Anterior cingulate cortex (tissue), 58 donors: ENCODE results near the gene WDR44.
A peak's percentile ranks its signal among the peaks of the same experiment; 100 is the strongest.
"Not testable (repeated sequence)": the region's sequence is repeated elsewhere in the genome, so short reads cannot be mapped to it uniquely, and the experiment has no call there.

Experiments
- DNase-seq, 58 donors: peaks; one replicate each; lab custom pipeline; 2025; lab: John Stamatoyannopoulos, UW

Gene WDR44

DNA sequence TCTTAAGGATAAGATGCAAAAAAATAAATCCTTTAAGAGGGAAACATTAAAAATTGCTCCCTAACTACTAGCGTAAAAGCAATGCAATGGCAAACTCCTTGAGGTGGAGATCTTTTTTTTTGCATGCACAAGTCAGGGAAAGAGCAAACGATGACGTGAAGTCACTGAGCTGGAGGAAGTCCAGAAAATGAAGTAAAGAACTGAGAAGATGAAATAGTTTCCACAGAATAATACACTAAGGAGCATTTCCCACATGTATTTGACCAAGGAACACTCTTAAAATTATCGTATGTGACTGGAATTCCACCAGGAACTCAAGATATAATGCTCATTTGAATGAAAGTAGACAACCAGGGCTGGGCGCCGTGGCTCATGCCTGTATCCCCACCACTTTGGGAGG, 128.7 kb downstream of the WDR44 start:
- no peak for DNase-seq

GRCh38 chrX:118475903-118476302, 130.0 kb downstream of the WDR44 start:
- DNase-seq, result no peak

GRCh38 chrX:118480172-118480571, 134.3 kb downstream of the WDR44 start:
- DNase-seq, result no peak

GRCh38 chrX:118482384-118482783, 136.5 kb downstream of the WDR44 start:
- DNase-seq, result not testable (repeated sequence)

DNA sequence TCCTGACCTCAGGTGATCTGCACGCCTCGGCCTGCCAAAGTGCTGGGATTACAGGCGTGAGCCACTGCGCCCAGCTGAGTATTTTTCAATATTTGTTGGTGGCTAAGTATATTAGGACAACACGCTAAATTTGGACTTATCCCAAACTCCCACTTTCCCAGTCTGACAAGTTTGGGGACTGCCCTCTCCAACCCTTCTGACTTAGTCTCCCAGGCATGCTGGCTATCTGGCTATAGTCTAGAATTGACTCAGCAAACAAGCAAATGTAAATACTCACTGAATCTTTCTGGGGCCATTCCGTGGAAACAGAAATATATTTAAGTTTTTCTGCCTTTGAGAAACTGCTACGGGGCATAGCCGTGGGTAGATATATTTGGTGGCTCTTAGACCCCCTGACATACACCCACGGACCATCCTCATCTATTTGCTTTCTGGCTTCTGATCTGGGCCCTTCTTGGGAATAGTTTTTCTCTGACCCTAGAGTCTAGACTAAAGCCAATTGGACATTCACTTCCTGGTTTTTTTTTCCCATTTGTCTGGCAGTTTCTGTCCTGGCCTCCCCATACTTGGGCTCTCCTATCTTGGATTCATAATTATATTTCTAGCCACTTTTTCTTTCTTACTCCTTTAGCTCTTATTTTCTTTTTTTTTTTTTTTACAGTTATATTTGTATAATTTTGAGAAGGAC, 138.5 kb downstream of the WDR44 start:
- no peak for DNase-seq

DNA sequence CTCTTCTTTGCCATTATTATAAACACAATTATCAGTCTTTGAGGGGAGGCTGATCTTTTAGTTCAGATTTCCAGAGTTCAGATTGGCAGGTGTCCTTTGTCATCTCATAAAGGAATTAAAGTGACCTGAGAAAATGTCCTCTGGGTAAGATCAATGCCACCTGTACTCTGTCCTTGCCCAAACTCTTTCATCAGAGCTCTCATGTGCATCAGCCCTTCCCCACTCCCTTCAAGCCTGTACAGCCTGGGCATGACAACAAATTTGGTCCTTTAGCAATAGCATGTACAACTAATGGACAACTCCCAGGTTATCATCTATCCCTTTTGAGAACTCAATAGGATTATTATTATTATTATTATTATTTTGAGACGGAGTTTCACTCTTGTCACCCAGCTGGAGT, 140.8 kb downstream of the WDR44 start:
- not testable (repeated sequence) for DNase-seq

DNA sequence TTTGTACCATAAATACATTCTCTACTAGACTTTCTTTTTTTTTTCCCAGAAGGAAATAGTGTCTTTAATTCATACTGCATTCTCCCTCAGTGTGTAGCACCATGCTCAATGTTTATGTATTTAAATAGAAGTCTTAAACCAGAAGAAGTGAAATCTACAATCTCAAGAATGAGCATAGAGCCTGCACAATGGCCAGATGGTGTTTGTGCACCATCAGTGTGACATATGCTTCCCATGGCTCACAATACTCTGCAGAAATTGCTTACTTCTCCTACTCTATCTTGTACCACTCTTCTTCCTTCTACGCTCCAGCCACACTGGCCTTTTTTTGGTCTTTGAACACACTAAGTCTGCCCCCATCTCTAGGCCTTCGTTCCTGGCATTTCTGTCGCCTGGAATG, 147.1 kb downstream of the WDR44 start:
- peak in 5 of 58 donors; percentile 0 to 2 (median 0) for DNase-seq

DNA sequence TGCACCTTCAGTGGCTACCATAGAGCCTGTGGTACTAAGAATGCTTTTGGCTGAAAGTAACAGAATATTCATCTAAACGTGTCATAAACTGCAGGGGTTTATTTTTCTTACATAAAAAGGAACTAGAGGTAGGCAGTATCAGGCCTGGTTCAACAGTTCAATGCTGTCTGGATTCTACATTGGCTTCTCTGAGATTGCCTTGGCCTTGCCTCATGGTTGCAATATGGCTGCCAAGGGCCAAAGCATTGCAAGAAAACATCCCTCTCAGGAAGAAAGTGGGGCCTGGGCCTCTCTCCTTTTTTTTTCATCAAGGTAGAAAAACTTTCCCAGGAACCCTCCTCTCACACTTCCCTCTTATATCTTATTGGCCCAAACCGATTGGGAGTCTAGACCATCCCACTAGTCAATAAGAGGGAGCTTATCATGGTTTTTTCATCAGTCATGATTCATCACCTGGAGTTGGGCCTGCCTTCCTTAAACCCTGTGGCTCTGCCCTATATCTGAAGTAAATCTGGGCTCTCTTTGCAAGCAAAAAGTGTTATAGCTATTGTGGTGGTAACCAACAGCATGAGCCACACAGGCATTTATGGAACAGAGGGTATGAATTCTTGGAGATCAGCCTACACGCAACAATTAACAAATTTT, 147.9 kb downstream of the WDR44 start:
- no peak for DNase-seq

GRCh38 chrX:118495061-118495921, 149.4 kb downstream of the WDR44 start, which contains the start of gene DOCK11:
TSS of gene DOCK11 (plus strand) at chrX:118495815. CDS start at chrX:118495972, 157 bp downstream.
- DNase-seq, result peak in 54 of 58 donors; percentile 0 to 76 (median 40)

DNA sequence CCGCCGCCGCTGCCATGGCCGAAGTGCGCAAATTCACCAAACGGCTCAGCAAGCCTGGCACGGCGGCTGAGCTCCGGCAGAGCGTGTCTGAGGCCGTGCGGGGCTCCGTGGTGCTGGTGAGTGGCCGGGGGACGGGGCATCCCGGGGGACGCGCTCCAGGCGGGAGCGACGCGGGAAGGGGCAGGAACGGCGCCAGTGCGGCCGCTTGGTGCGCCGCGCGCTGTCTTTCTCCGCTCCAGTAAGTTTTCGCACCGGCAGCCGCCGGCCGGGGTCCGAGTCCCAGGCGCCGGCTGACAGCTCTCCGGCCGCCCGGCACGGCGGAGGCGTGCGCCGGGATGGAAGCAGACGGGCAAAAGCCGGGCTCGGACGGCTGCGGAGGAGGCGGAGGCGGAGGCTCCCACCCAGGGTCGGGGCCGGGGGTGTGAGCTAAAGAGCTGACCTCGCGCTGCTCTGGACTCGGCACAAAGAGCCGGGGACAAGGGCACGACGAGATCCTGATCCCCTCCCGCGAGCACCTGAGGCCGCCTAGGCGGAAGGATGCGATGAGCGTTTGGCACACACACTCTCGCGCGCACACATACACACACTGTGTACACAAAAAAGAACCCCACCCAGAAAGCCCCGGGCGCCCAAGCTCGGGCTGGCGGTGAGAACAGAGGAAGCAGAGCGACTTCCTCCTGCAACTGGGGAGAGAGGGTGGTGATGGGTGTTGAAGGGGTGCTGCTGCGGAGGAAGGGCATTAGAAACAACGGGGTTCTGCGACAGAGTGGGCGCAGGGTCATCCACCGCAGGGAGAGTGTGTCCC, 150.3 kb downstream of the WDR44 start:
- peak in 23 of 58 donors; percentile 0 to 34 (median 4) for DNase-seq

DNA sequence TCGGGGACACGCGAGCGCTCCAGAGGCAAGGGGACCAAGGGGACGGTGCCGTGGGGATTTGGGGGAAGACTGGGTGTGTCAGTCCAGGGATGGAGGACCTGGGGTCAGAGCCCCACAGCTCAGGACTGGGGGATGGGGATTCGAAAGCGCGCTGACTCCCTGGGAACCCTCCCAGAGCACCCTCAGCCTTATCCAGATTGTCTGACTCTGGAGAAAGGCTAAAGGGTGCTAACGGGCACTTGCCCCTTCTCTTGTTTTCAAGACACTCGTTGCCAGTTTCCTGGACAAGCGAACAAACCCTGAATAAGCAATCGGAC, 150.8 kb downstream of the WDR44 start:
- no peak for DNase-seq

- DNase-seq, result no peak
These were observed 151.4 kb downstream of the WDR44 start for GRCh38 chrX:118497180-118497818.

GRCh38 chrX:118498351-118498750, 152.4 kb downstream of the WDR44 start:
- DNase-seq, result no peak

- DNase-seq, result no peak
These were observed 152.8 kb downstream of the WDR44 start for GRCh38 chrX:118498755-118499154.

GRCh38 chrX:118499295-118499694, 153.4 kb downstream of the WDR44 start:
- no peak for DNase-seq
